ENCODE data around the gene FGGY. TPM values are rescaled to one million over a fixed set of nuclear protein-coding genes. Genes with fewer than 3 reads are reported as not detected.
A peak's percentile ranks its signal among the peaks of the same experiment; 100 is the strongest.
"Not testable (repeated sequence)": the region's sequence is repeated elsewhere in the genome, so short reads cannot be mapped to it uniquely, and the experiment has no call there.

The FGGY gene
- total RNA-seq, 1 donor from 2014 or later = 34.4 TPM

GRCh38 chr1:59699227-59699847, 402.4 kb downstream of the FGGY start:
- DNase-seq (ENCODE audit: low spot score) = peak; percentile 73

GRCh38 chr1:59701376-59701775, 404.5 kb downstream of the FGGY start:
- no peak for DNase-seq (ENCODE audit: low spot score)

- peak; percentile 78 for DNase-seq (ENCODE audit: low spot score)
Measured at GRCh38 chr1:59703226-59703917, 406.5 kb downstream of the FGGY start.

GRCh38 chr1:59703918-59704378, 407.1 kb downstream of the FGGY start:
- peak; percentile 87 for DNase-seq (ENCODE audit: low spot score)

GRCh38 chr1:59704716-59705115, 407.8 kb downstream of the FGGY start:
- DNase-seq (ENCODE audit: low spot score) = no peak

- no peak for DNase-seq (ENCODE audit: low spot score)
Measured at GRCh38 chr1:59705466-59706302, 408.8 kb downstream of the FGGY start.

- no peak for DNase-seq (ENCODE audit: low spot score)
Measured at GRCh38 chr1:59706303-59706599, 409.4 kb downstream of the FGGY start.

- DNase-seq (ENCODE audit: low spot score) = peak; percentile 96
Measured at GRCh38 chr1:59707178-59707791, 410.4 kb downstream of the FGGY start.

GRCh38 chr1:59709333-59709732, 412.4 kb downstream of the FGGY start:
- DNase-seq (ENCODE audit: low spot score) = no peak

GRCh38 chr1:59710920-59711319, 414.0 kb downstream of the FGGY start:
- DNase-seq (ENCODE audit: low spot score) = not testable (repeated sequence)

- DNase-seq (ENCODE audit: low spot score) = no peak
Measured at GRCh38 chr1:59714219-59714618, 417.3 kb downstream of the FGGY start.

GRCh38 chr1:59714966-59715365, 418.1 kb downstream of the FGGY start:
- no peak for DNase-seq (ENCODE audit: low spot score)

- DNase-seq (ENCODE audit: low spot score) = no peak
Measured at GRCh38 chr1:59716832-59717231, 419.9 kb downstream of the FGGY start.

GRCh38 chr1:59718064-59718988, 421.4 kb downstream of the FGGY start:
- DNase-seq (ENCODE audit: low spot score) = no peak

- no peak for DNase-seq (ENCODE audit: low spot score)
Measured at GRCh38 chr1:59718989-59719360, 422.1 kb downstream of the FGGY start.

- DNase-seq (ENCODE audit: low spot score) = no peak
Measured at GRCh38 chr1:59720326-59721115, 423.6 kb downstream of the FGGY start.

- peak; percentile 81 for DNase-seq (ENCODE audit: low spot score)
Measured at GRCh38 chr1:59730302-59730701, 433.4 kb downstream of the FGGY start.

- DNase-seq (ENCODE audit: low spot score) = peak; percentile 94
Measured at GRCh38 chr1:59730759-59731478, 434.0 kb downstream of the FGGY start.

GRCh38 chr1:59731591-59731990, 434.7 kb downstream of the FGGY start:
- peak; percentile 95 for DNase-seq (ENCODE audit: low spot score)

Data from umbilical cord (tissue), 2 donors.